ENCODE results near the gene ARFGAP3.

ARFGAP3 gene

GRCh38 chr22:42883970-42884369 is 26.9 kb upstream of the ARFGAP3 start:
- DNase-seq: no peak

DNA sequence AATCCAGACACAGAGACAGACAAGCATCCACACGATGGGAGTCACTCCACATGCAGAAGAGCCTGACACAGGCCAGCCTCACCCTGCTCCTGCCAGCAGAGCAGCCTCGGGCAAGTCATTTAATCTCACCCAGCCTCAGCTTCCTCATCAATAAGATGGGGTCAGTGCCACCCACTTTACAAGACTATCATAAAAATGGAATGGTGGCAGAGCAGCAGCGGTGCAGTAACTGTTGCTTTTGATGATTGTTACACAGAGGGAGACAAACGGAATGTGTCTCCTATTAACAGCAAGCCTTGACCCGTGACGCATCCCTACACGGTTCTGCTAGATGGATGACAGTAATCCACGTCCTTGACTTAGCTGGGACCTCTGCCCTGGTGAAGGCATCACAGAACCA is 26.0 kb upstream of the ARFGAP3 start:
- DNase-seq: no peak

GRCh38 chr22:42881982-42882656 is 25.0 kb upstream of the ARFGAP3 start:
- no peak for DNase-seq

DNA sequence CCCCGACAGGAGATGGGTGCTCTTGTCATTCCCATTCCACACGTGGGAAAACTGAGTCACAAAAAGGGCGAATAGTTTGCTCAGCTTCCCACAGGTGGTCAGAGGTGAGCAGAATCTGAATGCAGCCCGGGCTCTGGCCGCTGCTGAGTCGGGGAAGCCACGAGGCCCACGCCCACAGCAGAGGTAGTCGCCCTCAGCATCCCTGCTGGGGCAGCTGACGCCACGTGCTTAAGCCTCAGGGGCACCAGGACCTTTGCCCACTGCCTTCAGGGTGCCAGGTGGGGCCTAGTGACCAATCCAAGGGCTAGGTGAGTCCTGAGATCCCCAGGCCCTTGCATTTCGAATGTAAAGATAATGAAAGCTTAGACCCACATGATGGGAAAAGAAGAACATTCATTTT is 24.2 kb upstream of the ARFGAP3 start:
- DNase-seq: no peak

- DNase-seq: no peak
Observed at GRCh38 chr22:42880815-42881214, 23.7 kb upstream of the ARFGAP3 start.

- no peak for DNase-seq
Observed at GRCh38 chr22:42879371-42880021, 22.4 kb upstream of the ARFGAP3 start.

- no peak for DNase-seq
Observed at GRCh38 chr22:42878561-42879305, 21.7 kb upstream of the ARFGAP3 start.

DNA sequence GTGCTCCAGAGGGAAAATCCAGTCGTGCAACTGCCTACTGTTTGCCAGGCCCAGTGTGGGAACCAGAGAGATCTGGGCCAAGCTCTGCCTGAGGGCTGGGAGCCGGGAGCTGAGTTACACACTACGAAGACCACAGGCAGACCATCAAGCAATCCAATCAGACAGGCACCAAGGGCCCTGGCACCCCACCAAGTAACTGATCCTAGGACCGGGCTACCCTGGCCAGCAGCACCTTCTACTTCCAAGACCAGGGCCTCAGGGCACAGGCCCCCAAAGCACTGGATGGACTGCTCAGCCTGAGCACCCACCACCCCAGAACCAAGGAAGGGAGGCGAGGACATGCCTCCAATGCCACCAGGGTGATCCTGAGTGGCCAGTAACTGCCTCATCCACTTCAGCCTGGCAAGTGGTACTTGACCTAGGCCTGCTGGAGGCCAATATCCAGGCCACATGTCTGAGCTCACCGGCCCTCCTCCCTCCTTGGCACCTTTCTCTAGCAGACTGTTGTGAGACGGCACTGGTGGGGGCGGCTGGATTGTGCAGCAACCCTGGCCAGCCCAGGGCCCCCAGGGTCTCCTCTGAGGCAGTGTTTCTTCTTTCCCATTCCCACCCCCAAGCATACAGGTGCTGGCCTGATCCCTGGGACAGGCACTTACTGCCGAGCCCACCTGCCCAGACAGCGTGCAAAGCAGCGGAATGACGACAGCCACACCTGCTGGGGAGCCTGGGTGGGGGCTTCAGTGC is 20.7 kb upstream of the ARFGAP3 start:
- DNase-seq: no peak

- DNase-seq: no peak
Observed at GRCh38 chr22:42877158-42877557, 20.1 kb upstream of the ARFGAP3 start.

DNA sequence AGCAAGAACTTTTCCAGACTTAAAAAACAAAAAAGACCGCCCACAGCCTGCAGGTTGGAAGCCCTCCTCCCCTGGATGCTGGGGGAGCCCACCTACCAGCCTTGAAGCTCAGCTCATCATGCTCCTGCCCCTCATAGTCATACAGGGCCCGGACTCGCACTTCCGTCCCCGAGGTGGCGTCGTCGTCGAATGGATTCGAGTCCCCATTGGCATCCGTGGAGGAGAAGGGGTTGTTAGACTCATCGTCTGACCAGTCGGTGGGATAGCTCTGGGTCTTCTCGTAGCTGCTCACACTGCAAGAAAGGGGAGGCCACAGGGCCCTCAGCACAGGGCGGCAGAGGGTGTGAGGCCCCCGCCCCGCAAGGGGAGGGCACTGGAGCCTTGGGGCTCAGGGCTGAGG is 19.0 kb upstream of the ARFGAP3 start:
- no peak for DNase-seq

DNA sequence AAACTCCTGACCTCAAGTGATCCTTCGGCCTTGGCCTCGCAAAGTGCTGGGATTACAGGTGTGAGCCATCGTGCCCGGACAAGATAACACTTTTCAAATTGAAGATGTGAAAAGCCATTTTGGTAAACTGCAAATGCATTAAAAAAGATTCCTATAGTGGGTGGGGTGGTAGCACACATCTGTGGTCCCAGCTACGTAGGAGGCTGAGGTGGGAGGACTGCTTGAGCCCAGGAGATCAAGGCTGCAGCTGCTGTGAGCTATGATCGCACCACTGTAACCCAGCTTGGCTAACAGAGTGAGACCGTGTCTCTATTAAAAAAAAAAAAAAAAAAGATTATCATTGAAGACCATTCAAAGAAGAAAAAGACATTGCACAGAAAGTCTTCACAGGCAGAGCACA is 16.9 kb upstream of the ARFGAP3 start:
- no peak for DNase-seq

- no peak for DNase-seq
Observed at GRCh38 chr22:42873356-42873755, 16.3 kb upstream of the ARFGAP3 start.

- DNase-seq: no peak
Observed at GRCh38 chr22:42872821-42873220, 15.7 kb upstream of the ARFGAP3 start.

- no peak for DNase-seq
Observed at GRCh38 chr22:42871146-42872050, 14.3 kb upstream of the ARFGAP3 start.

GRCh38 chr22:42869888-42870480 is 12.9 kb upstream of the ARFGAP3 start:
- DNase-seq: no peak

- no peak for DNase-seq
Observed at GRCh38 chr22:42869463-42869862, 12.4 kb upstream of the ARFGAP3 start.

- DNase-seq: no peak
Observed at GRCh38 chr22:42868751-42869251, 11.7 kb upstream of the ARFGAP3 start.

DNA sequence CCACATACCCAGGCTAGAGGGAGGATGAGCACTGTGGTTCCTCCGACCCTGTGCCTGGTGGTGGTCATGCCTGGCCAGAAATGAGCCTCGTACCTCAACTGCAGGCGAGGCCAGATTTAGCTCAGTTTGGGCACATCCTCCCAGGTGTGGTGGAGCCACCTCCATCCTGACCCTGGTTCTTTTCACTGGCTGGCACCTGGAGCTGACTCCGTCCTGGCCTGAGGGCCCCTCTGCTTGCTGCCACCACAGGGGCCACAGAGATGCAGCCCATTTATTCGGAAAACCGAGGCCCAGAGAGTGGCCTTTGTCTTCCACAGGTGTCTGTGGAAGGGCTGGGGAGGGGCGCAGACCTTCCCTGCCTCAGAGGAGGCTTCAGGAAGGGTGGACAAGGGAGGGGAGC is 9.0 kb upstream of the ARFGAP3 start:
- DNase-seq: no peak

- no peak for DNase-seq
Observed at GRCh38 chr22:42865536-42865935, 8.5 kb upstream of the ARFGAP3 start.

DNA sequence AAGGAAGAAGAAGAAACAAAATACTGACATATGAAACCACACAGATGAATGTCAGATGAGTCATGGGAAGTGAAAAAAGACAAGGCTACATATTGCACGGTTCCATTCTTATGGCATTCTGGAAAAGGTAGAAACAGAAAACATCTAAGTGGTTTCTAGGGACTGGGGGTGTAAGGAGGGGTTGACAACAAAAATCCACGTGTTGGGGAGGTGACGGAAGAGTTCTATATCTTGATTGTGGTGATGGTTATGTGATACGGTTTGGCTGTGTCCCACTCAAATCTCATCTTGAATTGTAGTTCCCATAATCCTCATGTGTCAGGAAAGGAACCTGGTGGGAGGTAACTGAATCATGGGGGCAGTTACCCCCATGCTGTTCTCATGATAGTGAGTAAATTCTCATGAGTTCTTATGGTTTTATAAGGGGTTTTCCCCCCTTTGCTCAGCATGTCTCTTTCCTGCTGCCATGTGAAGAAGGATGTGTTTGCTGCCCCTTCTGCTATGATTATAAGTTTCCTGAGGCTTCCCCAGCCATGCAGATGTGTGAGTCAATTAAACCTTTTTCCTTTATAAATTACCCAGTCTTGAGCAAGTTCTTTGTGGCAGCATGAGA is 6.4 kb upstream of the ARFGAP3 start:
- no peak for DNase-seq

DNA sequence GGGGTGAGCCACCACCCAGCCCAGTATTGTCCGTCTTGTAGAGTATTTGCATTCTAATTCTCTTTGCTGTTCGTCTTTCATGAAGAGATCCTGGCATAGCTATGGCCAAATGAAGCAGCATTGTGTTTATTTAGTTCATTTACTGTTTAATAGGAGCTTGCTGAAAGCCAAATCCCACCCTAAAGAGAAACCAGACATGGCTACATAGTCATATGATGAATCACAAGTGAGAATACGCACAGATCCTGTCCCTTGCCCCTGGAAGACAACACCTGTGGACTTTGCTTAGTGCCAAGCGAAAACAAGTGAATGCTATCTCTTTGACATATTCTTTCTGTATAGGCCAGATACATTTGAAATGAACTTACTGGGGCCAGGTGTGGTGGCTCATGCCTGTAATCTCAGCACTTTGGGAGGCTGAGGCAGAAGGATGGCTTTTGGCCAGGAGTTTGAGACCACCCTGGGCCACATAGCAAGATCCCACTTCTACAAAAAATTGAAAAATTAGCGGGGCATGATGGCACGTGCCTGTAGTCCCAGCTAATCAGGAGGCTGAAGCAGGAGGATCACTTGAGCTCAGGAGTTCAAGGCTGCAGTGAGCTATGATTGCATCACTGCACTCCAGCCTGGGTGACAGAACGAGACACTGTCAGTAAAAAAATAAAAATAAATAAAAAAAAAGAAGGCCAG is 5.1 kb upstream of the ARFGAP3 start:
- no peak for DNase-seq
